GM18870 (cell line): ENCODE data around the gene TMEM117.
A peak's percentile ranks its signal among the peaks of the same experiment; 100 is the strongest.

ENCODE experiments used
- ATAC-seq: cut with Tn5 transposase; IDR thresholded peaks from one replicate; pipeline ENCODE4 v1.9.1; 2021; ENCODE audit warnings: moderate library complexity; ENCODE audit not compliant: unreplicated experiment

Gene TMEM117

DNA sequence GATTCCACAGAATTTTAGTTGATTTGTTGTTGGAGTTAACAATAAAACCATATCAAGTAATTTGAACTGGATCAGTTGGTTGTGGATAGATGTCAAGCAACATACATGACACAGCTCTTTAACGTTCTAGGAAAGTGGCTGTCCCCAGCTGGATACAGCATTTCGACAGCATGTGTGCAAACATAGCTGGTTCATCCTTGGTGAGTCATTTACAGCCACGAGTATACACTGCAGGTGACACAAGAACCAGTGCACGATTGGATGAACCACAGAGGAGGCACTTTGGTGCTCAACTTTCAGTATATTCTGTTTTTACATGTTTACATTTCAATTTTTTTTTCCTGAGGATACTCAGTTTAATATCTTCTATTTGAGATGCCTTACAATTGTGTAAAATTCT is 242.4 kb downstream of the TMEM117 start:
- ATAC-seq, result no peak

DNA sequence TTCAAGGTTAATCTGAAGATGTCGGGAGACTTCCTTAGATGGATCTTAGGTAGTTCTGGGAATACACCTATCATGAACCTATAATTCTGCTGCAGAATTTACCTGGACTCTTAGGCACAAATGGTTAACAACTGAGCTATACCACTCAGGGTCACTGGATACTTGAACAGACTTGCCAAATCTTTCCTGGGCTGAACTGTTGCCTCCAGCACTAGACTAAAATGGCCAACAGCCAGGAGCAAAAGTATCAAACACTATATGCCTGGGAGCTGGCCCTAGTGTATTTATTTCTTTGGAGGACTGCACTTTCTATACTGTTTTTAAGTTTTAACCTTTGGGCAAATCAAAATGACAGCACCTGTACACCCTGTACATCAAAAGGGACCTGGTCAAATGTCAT is 252.8 kb downstream of the TMEM117 start:
- no peak for ATAC-seq

DNA sequence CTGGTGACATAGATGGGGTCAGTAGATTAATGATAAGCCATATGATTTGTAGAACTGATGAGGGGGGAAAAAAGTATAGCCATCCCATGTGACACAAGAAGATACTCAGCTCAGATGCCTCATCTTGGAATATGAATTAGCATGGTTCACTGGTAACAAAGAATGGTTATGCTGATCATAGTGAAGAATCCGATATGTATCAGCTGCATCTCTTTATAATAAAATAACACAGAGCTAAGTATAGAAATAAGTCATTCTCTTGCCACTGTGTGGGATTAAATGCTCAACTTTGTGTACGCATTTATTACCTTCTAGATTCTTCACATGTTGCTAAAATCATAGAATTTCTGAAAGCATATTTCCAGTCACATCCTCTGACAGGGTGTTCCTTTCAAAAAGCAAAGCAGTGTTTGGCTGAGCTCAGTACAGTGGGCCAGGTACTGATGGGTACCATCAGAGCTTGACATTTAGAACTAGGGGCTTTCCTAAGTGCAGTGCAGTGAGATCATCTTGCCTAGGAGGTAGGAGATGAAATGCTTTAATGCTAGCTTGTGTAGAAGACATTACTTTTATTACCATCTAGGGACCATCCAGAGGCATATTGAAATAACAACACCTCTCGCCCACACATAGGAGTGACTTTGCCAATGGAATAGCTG is 256.2 kb downstream of the TMEM117 start:
- ATAC-seq, result no peak

DNA sequence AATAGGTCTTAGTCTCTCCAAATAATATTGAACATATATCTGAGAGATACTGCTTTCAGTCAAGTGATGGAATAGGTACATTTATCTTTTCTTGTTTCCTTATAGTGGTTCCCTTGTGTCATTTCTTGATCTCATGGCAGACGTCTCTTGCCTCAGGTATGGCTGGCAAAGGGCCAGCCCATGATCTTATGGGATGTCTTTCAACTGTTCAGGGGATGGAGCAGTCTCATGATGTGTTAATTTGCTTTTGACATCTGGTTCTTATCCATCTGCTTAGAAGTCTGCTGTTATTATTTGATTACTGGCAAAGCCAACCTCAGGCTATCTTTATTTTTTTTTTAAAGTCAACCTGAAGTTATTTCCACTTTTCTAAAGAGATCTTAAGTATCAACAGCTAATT is 262.9 kb downstream of the TMEM117 start:
- ATAC-seq, result no peak

DNA sequence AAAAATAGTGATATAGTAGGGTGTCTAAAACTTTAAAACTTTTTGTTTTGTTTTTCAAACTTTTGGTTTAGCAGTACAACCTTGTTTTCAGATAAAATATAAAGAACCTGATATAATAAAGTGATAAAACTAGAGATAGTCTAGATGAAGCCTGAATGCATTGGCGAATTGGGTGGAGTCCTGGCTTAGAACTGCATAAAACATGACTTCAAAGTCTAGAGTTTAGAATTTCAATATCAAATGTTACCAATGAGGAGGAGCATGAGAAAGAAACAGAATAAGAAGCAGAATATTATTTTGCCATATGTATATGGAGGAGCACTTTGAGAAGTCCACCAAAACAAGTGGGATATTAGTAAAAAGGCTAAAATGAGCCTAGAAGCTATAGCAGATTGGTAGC is 263.6 kb downstream of the TMEM117 start:
- ATAC-seq, result no peak

DNA sequence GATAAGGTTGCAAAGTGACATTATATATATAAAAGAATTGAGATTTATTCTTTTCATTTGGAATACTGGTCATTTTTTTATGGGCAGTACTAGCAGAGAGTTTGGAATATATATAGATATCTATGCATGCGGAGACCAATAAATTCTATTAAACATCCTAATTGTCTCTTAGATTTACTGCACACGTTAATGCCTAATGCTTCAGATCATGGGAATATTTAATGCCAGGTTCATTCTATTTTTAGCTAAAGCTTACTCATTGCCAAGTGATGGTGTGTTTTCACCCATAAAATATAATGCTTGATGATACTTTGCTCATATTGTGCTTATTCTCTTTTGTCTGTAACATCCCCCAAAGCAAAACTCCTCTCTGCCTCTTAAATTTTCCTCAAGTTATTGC is 264.4 kb downstream of the TMEM117 start:
- no peak for ATAC-seq

DNA sequence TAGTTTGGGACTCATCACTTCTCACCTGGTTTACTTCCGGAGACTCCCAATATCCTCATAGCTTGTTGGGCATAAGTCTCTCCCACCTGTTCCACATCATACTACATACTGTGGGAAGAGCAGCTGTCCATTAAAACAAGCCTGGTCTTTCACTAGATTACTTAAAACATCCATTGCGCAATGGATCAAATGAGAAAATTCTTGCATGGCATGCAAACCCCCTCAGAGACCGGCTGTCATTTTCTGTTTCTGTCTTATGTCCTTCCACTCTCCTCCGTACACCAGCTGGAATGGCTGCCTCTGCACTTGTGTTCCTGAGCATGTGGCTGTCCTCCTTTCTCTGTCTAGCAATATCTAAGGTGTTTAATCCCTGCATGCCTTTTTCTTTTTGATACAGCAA is 265.6 kb downstream of the TMEM117 start:
- no peak for ATAC-seq

DNA sequence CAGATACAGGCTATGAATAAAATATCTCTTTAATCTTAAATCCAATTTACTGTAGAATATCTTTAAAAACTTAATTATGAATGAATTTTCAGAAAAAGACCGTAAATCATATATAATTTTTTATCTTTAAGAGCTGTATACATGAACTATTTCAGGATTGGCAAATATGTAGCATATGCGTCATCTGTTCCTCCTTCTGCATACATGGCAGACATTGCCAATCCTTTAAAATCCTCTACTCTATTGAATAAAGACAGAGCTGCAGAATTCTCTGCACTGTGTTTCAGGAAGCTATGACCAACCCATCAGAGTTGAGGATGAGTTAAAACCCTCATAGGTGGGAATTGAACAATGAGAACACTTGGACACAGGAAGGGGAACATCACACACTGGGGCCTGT is 279.0 kb downstream of the TMEM117 start:
- no peak for ATAC-seq

DNA sequence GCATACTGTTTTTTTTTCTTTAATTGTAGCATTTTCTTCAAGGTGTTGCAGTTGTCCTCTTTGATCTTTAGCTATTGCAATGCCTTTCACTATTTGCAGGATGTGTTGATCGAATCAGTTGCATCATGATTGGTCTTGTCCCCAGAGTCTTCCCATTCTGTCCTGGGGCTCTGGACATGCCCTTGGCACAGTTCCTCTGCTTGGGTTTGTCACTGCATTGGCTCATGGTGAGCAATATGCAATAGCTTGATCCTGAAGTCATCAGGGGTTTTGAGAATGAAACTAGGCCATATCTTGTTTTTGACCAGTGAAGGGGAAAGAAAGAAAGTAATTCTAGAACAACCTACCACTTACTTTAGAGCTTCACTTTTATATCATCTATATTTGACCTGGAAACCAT is 281.5 kb downstream of the TMEM117 start:
- ATAC-seq, result no peak

DNA sequence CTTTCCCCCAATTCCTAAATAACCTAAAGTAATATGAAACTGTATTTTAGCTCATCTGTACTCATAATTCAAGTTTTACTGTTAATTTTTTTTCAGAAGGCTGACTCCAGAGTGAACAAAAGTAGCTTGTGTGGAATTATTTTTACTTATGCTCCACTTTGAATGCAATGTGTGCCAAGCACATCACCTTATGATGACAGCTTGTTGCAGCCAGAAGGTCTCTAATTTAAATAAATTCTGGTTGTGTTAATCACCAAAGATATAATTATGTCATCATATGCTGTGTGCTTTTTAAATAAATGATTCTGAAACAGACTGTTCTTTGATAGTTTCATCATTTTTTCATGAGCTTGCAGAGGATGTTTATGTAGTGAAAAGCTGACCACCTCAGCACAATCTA is 283.1 kb downstream of the TMEM117 start:
- ATAC-seq, result no peak

DNA sequence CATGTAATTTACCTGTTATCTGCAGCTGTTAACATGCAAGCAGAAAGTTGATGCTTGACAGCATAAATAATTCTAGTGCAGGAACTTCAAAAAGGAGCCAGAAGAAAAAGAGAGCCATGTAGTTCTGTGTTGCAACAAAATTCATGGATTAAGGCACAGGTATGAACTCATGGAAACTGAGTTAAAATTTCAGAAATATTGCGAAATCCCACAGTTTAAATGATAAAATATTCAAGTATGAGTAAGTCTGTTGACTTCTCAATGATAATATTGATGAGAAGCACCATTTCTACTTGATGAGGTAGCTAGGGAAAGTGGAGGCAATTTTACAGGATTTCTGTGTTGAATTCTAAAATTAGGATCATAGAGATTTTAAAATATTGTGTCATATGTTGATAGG is 290.9 kb downstream of the TMEM117 start:
- ATAC-seq, result no peak

DNA sequence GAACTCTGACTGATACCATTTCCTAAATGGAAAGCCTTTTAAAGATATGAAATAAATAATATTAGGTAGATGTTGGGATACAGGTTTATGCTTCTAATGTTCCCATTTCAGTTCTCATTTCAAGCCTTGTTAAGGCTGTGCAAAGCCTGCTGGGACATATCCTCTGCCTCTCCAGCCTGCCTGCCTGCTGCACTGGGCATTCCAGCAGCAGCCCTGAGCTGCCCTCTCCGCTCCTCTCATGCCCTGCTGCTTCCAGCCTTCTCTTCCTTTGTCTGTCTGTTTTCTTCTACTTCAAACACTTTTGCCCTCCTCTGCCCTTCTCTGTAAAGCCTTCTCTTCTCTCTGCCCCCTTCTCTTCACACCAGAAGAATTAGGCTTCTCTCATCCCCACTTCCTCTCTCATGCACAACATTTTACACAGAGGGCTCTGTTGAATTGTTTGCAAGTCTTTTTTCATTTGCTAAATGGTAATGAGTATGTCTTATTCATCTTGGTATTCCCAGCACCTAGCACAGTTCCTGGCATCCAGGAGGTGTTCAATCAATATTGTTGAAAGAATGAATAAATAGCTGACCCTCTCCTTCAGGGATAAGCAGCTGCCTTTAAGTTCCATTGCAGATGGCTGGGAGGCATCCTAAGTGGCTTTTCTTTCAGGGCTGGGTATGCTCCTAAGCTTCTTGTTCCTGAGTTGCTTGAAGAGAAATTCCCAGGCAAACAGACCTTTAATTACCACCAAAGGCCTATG is 292.3 kb downstream of the TMEM117 start:
- ATAC-seq, result no peak

DNA sequence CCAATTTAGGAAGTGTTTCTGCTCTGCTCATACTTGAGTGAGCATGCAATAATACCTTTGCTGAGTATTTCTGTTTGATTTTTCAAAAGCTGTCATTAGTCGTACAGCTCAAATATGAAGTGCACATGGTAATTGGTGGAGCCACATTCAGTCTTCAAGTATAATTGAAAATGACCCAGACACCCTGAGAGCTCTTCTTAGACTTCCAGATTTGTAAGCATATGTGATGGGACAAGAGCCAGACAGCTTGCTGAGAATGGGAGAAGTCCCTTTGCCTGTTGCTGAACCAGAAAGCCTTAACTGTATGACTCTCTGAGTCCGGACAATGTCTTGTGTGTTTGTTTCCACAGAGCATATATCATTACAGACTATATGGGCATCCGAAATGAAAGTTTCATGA is 307.3 kb downstream of the TMEM117 start:
- ATAC-seq, result no peak

DNA sequence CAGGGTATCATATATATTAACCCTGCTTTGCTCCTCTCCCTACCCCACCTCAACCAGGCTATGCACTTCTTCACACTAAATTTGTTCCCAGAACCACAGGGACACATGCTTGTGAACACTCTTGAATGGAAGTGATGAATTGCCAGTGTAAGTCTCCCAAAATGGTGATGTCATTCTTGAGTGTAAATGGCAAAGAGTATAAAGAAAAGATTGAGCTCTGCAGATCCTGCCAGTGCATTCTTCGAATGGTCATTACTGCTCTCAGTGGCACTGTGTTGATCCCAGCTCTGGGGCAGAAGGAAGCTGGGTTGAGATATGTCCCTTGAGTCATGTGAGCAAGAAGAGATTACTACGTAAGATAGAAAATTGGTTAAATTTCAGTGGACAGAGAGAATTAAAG is 313.1 kb downstream of the TMEM117 start:
- ATAC-seq, result no peak

DNA sequence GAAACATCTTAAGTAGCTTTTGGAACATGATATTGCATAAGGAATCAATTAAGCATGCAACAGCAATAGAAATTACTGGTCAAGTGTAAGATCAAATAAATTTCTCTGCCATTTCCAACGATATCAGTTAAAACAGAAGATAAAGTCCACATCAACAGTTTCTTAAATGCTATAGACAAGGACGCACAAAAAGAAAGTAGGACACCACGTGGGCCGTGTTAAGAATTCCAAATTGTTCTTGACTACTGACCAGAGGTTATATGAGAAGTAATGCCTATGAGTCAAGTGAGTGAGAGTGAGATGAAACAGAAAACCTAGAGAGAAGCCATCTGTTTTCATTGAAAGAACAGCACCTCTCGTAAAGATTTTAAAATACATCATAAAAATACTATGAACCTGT is 318.2 kb downstream of the TMEM117 start:
- ATAC-seq, result no peak

DNA sequence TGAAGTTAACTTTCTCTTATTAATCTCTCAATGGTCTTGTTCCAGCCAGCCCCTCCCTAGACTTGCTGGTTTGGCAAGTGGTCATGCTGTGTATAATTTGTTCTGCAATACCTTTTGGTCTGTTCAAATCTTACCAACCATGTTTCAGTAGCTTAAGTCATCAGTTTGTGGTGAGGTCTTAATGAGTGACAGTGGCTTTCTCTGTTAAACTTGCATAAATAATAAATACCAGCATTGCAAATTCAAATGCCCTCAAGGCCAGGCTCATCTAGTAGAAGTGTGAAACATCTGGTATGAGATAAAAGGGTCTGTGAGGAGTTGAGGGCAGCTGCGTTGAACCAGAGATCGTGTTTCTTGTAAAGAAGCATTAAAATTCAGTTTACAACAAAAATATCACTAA is 319.5 kb downstream of the TMEM117 start:
- ATAC-seq, result no peak

DNA sequence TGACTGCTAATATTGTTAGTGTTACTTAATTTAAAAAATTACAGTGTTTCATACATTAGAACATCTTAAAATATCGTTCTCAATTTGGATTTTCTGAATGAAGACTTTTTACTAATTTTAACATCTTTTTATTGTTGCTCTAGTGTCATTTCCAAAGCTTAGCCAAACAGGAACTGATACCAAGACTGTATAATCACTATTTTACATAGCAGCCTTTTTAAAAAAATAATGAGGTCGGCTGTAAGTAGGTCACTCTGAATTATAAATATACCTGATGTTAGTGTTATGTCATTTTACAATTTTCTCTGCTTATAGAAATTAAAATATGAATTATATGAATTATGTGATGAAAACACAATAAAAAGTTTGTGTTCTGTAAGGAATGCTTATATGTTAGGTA is 321.5 kb downstream of the TMEM117 start:
- peak; percentile 81 for ATAC-seq

DNA sequence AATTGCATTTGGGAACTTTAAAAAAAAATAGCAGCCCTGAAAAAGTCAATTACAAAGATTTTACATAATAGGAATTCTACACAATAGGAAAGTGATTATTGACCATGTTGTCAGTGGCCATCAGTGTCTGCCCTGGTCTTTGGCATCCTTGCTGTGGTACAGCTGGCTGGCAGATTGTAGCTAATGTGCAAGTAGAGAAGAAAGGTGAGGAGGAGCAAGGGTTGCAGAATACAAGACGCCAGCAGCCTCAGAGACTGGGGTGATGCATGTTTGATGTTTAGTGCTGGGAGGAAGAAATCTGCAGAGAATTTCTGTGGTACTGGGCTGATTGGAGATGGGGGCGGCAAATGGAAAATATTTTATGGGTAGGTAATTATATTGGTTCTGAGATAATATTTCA is 322.9 kb downstream of the TMEM117 start:
- ATAC-seq, result no peak

DNA sequence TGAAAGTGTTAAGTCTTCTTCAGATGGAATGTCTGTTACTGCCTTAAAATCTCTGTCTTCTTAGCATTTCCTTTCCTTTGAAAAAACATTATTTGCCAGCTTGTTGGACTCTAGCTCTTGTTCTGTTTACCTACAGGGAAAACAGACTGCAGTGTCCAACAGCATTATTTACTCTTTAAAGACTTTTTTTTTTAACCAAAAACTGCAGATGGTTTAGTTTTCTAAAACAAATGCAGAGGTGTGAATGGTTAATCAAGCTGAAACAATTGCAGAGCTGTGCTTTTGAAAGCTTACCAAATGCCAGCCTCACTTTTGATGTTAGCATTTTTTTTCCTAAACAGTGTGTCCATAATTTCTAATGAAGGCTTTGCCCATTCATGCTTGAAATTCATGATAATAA is 323.3 kb downstream of the TMEM117 start:
- no peak for ATAC-seq

DNA sequence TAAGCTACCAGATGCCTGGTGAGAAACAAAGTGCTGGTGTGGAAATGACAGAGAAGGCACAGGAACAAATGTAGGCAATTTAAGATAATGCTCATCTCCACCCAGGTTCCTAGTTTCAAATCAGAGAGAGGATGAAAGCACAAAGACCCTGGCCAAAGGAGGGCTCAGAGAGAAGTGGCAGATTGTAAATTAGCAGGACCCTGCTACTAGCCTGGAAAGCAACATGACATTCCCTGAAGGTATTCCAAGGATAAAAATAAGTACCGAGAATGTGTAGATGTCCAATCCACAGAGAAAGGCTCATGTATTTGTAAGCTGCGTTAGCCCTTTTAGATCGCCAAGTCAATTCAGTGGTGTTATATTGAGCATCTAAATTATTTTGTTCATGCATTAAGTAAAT is 324.0 kb downstream of the TMEM117 start:
- no peak for ATAC-seq

DNA sequence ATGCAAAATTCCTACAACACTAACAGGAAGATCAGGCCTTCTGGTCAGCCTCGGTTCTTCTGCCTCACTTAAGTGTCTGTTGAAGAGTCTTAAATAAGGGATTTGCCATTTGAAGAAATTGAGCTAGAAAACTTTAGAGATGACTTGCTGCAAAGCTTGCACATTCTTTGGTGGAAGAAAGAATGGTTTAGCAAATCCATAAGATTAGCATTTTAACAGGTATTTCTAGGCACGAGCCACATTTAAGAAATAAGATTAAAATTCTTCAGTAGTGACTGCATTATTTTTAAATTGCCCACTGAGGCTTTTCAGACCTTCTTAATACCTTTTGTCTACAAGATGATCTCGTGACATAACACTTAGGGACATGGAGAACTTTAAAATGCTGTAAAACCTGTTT is 327.1 kb downstream of the TMEM117 start:
- no peak for ATAC-seq

DNA sequence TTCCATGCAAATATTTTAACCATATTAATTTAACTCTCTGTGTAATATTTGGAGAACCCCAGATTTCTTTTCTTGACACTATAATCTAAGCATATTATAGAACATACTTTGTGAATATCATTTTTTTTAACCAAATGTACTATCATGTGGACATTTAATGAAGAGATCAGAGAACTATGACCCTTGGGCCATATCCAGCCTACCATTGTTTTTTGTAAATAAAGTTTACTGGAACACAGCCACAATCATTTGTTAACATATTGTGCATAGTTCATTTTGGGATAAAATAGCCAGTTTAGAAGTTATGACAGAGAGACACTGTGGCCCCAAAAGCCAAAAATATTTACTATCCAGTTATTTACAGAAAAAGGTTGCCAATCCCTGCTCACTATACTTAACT is 338.2 kb downstream of the TMEM117 start:
- no peak for ATAC-seq
